ENCODE results near the gene PWWP3B. TPM values are rescaled to one million over a fixed set of nuclear protein-coding genes. Genes with fewer than 3 reads are reported as not detected.

PWWP3B gene
- total RNA-seq, 2 experiments from 2014 or later = not detected

DNA sequence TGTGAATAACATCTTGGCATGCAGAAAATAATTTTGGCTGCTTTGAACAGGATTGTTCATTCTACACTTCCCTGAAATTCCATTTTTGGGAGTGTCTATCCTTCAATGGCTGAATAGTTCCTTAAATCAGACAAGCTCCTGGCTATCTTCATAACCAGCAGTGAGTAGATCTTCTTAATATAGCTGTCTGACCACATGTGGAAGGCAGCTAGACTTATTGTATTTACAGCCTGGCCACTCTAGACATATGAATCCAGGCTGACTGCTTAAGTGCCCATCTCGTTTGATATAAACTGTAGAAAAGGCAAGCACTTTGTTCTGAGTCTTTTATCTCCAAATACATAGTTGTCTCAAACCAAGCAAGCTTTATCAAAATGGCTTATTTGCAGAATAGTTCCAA lies 40.0 kb downstream of the PWWP3B start:
- no peaks in the 10 kb centered on the region for H3K27me3 Mint-ChIP-seq
- CTCF ChIA-PET = no interaction called here
- H3K9me3 Mint-ChIP-seq (ENCODE audit: low read depth) = no peaks in the 10 kb centered on the region
- H3K36me3 Mint-ChIP-seq = no peaks in the 10 kb centered on the region
- H3K4me3 Mint-ChIP-seq = no peak overlapping the region
- no peak overlapping the region for H3K27ac Mint-ChIP-seq
- no peak for DNase-seq
- no peak for ATAC-seq
- no peaks in the 10 kb centered on the region for H3K4me1 Mint-ChIP-seq

Other genes starting within 250 kb of the PWWP3B start
- not detected for gene SERPINA7, start 129.6 kb upstream of the PWWP3B start, total RNA-seq